HEK293 (cell line): Measurements from ENCODE around the gene PTDSS2.

Experiments used
- ATF2 ChIP-seq: fragments of 450-650 bp; formaldehyde crosslinking; IDR thresholded peaks from 2 replicates; pipeline ENCODE4 v1.5.1; 2016; ENCODE audit warnings: missing biosample characterization, missing genetic modification characterization, low read depth
- EGR2 ChIP-seq: fragments of 450-650 bp; formaldehyde crosslinking; IDR thresholded peaks from 2 replicates; pipeline ENCODE4 v1.5.1; 2016; ENCODE audit warnings: low read depth, missing biosample characterization, missing genetic modification characterization
- KLF9 ChIP-seq: fragments of 450-650 bp; formaldehyde crosslinking; IDR thresholded peaks from 2 replicates; pipeline ENCODE4 v1.5.1; 2016; ENCODE audit warnings: missing biosample characterization, missing genetic modification characterization, low read depth
- ZBTB1 ChIP-seq: fragments of 450-650 bp; formaldehyde crosslinking; IDR thresholded peaks from 2 replicates; pipeline ENCODE4 v1.5.1; 2016; ENCODE audit warnings: missing biosample characterization, missing genetic modification characterization
- ZNF621 ChIP-seq: fragments of 450-650 bp; formaldehyde crosslinking; IDR thresholded peaks from 2 replicates; pipeline ENCODE4 v1.5.1; 2017; ENCODE audit warnings: missing biosample characterization, missing genetic modification characterization
- ZNF664 ChIP-seq: fragments of 450-650 bp; formaldehyde crosslinking; IDR thresholded peaks from 2 replicates; pipeline ENCODE4 v1.5.1; 2016; ENCODE audit warnings: missing biosample characterization, missing genetic modification characterization
- ZSCAN23 ChIP-seq: fragments of 450-650 bp; formaldehyde crosslinking; IDR thresholded peaks from 2 replicates; pipeline ENCODE4 v1.5.1; 2016; ENCODE audit warnings: missing biosample characterization, missing genetic modification characterization
- TF ChIP-seq, protein P1 (sequence below): fragments of 450-650 bp; formaldehyde crosslinking; IDR thresholded peaks from 2 replicates; pipeline ENCODE4 v1.5.1; 2016; ENCODE audit warnings: missing biosample characterization, missing genetic modification characterization
- TF ChIP-seq, protein P2 (sequence below): fragments of 450-650 bp; formaldehyde crosslinking; IDR thresholded peaks from 2 replicates; pipeline ENCODE4 v1.5.1; 2016; ENCODE audit warnings: missing biosample characterization, missing genetic modification characterization

- peak; percentile 36; the same call in 1 of the 2 replicates for TF ChIP-seq EGR2 (tag by site-specific recombination)
- no peak for TF ChIP-seq ZNF664
- TF ChIP-seq, protein P1, sequence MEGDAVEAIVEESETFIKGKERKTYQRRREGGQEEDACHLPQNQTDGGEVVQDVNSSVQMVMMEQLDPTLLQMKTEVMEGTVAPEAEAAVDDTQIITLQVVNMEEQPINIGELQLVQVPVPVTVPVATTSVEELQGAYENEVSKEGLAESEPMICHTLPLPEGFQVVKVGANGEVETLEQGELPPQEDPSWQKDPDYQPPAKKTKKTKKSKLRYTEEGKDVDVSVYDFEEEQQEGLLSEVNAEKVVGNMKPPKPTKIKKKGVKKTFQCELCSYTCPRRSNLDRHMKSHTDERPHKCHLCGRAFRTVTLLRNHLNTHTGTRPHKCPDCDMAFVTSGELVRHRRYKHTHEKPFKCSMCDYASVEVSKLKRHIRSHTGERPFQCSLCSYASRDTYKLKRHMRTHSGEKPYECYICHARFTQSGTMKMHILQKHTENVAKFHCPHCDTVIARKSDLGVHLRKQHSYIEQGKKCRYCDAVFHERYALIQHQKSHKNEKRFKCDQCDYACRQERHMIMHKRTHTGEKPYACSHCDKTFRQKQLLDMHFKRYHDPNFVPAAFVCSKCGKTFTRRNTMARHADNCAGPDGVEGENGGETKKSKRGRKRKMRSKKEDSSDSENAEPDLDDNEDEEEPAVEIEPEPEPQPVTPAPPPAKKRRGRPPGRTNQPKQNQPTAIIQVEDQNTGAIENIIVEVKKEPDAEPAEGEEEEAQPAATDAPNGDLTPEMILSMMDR (tag by site-specific recombination): peak; percentile 43; the same call in 1 of the 2 replicates
- no peak for TF ChIP-seq ZSCAN23 (tag by site-specific recombination)
- no peak for TF ChIP-seq ZNF621 (tag by site-specific recombination)
- TF ChIP-seq ATF2 (tag by site-specific recombination): no peak
- TF ChIP-seq, protein P2, sequence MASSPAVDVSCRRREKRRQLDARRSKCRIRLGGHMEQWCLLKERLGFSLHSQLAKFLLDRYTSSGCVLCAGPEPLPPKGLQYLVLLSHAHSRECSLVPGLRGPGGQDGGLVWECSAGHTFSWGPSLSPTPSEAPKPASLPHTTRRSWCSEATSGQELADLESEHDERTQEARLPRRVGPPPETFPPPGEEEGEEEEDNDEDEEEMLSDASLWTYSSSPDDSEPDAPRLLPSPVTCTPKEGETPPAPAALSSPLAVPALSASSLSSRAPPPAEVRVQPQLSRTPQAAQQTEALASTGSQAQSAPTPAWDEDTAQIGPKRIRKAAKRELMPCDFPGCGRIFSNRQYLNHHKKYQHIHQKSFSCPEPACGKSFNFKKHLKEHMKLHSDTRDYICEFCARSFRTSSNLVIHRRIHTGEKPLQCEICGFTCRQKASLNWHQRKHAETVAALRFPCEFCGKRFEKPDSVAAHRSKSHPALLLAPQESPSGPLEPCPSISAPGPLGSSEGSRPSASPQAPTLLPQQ: no peak
- peak; percentile 86 for TF ChIP-seq KLF9
- TF ChIP-seq ZBTB1 (tag by site-specific recombination): no peak
Observed at GRCh38 chr11:518463-519202, 68.6 kb downstream of the PTDSS2 start.
